ENCODE results near the gene ABO.
"Not testable (repeated sequence)": the region's sequence is repeated elsewhere in the genome, so short reads cannot be mapped to it uniquely, and the experiment has no call there.

Gene ABO

DNA sequence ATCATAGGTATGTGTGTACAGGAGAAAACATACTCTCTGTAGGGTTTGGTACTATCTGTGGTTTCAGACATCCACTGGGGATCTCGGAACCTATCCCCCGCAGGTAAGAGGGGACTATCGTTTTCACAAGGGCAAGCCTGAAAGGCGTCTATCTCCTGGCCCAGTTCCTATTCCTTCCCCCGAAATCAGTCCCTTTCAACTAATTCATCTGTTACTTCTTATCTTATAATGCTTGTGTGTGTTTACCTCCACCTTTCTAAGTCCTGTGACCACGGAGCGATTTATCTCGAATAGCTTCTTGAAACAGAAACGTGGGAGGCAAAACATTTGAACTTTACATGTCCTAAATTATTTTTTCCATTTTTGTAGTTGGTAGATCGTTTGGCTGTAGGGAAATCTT is 11.4 kb downstream of the ABO start:
- DNase-seq (ENCODE audit: low read depth), result no peak

- DNase-seq (ENCODE audit: low read depth), result no peak
Observed at GRCh38 chr9:133262226-133262625, 12.8 kb downstream of the ABO start.

- DNase-seq (ENCODE audit: low read depth), result no peak
Observed at GRCh38 chr9:133261753-133262120, 13.3 kb downstream of the ABO start.

DNA sequence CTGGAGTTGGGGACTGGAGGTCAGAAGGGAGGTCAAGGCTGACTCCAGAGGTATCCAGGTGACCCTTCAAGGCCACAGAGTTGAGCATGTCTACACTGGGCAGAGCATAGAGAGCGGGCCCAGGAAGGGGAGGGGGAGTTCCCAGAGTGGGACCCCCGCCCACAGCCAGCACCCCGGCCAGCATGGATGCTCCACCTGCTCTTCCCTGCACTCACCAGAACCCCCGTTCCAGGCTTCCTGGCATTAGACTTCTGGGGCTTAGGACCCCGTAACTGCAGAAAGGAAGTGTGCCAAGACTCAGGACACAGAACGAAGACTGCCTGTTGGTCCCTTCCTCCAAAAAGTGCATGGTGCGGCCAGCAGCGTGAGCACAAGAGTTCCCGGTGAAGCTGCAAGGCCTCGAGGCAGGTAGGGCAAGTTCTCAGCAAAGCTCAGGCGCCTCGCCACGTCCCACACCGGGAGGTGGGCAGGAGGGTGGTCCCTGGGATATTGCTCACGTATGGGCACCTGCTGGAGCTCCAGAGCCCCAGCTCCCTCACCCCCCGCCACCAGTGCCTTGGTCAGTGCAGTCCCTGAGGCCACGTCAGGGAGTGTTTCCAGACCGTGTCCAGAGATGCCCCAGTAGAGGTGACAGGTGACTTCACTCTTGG is 13.8 kb downstream of the ABO start:
- DNase-seq (ENCODE audit: low read depth), result no peak

DNA sequence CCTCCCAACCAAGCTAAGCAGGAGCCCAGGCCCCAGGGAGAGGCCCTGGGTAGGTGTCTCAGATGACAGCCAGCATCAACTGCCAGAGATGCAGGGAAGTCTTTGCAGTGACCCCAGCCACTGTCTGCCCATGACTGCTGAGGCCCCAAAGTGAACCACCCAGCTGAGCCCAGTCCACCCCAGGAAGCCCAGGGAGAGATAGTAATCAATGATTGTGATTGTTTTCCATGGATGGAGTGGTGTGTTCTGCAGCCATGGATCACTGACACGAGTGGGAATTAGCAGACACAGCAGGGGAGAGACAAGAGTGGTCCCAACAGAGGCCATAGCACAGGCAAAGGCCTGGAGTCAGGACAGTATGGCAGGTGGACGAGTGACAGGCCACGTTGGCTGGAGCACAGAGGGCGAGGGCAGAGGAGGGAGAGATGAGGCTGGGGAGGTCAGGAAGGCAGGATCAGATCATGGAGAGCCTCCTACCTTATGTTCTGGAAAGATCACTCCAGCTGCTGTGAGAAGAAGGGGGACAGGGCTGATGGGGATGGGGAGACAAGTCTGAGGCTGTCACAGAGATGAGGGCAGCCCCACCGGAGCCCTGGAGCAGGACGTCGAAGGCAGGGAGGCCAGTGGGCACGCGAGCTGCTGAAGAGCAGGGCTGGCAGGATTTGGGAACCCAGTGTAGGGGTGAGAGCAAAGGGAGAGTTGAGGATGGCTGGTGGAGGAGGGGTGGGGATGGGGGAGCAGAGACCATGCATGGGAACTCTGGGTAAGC is 14.5 kb downstream of the ABO start:
- DNase-seq (ENCODE audit: low read depth), result no peak

DNA sequence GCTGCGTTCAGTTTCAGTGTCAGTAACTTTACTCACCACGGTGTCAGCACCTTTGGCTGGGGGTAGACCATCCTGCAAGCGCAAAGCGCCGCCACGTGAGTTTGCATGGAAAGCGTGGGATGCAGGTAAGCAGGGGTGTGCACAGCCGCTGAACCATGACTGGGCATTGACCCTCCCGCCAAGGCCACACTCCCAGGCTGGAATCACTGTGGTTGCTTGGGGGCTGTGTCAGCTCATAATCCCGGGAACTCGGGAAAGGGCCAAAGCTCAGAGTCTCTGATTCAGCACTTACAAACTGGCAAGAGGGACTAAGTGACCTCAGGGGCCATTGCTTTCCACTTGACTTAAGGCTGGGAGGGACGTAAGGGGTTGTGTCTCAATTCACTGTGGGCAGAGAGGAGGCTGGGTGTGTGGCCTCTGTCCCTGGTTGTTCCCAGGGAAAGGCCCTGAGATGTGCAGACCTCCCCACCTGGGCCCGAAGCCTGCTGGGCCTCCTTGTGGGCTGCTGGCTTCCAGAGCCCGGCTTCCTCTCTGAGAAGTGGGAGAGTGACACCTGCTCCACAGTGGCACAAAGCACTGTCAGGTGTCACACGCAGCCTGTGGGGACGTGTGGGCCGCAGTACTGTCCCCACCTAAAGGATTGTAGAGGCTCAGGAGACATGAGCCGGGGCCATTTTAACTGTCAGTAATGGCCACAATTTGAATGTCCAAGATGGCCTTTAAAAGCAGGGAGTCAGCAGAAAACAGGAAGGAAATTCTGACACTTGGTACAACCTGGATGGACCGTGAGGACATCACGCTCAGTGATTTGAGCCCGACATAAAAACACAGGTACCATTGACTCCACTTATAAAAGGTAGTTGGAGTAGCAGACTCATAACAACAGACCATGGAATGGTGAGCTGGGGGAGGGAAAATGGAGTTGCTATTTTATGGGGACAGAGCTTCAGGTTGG is 16.7 kb downstream of the ABO start:
- DNase-seq (ENCODE audit: low read depth), result no peak

- DNase-seq (ENCODE audit: low read depth), result no peak
Observed at GRCh38 chr9:133257465-133257956, 17.5 kb downstream of the ABO start.

GRCh38 chr9:133256686-133257091 is 18.3 kb downstream of the ABO start:
- no peak for DNase-seq (ENCODE audit: low read depth)

DNA sequence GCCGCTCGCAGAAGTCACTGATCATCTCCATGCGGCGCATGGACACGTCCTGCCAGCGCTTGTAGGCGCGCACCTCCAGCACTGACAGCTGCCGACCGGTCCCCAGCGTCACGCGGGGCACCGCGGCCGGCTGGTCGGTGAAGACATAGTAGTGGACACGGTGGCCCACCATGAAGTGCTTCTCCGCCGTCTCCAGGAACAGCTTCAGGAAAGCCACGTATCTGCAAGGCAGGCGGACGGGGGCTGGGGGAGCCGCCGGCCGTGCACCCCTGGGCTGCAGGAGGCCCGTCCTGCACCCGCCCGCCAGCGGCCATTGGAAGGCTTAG is 18.9 kb downstream of the ABO start:
- DNase-seq (ENCODE audit: low read depth), result no peak

- DNase-seq (ENCODE audit: low read depth), result no peak
Observed at GRCh38 chr9:133255371-133256135, 19.4 kb downstream of the ABO start.

DNA sequence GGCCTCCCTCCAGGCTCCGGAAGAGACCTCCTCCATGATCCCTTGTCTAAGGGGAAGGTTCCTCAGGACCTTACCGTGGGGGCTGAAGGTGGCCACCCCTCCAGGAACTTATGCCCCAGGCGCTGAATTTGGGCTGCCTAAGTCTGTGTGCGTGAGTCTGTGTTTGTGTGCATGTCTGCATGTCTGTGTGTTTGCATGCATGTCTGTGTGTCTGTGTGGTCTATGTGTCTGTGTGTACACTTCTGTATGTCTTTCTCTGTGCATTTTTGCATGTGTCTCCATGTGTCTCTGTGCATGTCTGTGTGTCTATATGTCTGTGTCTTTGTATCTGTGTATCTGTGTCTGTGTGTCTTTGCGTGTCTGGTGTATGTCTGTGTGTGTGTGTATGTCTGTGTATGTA is 20.5 kb downstream of the ABO start:
- DNase-seq (ENCODE audit: low read depth), result no peak

DNA sequence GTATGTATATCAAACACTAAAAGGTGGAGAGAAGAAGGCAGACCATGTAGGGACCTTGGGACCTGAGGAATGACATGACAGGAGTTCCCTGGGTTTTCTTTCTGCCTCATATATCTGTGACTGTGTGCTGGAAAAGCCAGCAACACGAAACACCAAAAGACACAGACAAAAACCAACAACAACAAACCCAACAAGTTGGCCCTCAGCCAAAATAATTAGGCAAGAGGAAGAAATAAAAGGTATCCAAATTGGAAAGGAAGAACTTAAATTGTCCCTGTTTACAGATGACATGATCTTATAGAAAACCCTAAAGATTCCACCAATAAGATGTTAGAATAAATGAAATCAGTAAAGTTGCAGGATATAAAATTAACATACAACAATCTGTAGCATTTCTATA is 21.7 kb downstream of the ABO start:
- no peak for DNase-seq (ENCODE audit: low read depth)

- DNase-seq (ENCODE audit: low read depth), result no peak
Observed at GRCh38 chr9:133252301-133253020, 22.5 kb downstream of the ABO start.

DNA sequence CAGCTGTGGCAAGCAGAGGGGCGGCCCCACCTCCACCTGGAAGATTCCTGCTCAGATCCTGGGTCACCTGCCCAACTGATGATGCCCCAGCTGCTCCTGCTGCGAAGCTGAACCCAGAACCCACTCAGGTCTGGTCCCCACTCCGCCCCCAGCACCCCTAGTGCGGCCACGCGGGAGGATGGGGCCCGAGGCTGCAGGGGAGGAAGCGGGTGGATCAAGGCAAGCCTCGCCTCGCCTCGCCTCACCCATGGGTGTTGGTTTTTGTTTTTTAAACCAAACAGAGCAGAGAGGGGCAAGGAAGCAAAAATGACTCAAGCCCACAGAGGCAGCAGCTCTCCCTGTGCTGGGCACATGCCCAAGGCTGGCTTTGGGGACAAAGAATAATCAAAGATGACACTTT is 23.2 kb downstream of the ABO start:
- DNase-seq (ENCODE audit: low read depth), result no peak

- not testable (repeated sequence) for DNase-seq (ENCODE audit: low read depth)
Observed at GRCh38 chr9:133251221-133251620, 23.8 kb downstream of the ABO start.

GRCh38 chr9:133250741-133251170 is 24.2 kb downstream of the ABO start:
- DNase-seq (ENCODE audit: low read depth), result no peak

DNA sequence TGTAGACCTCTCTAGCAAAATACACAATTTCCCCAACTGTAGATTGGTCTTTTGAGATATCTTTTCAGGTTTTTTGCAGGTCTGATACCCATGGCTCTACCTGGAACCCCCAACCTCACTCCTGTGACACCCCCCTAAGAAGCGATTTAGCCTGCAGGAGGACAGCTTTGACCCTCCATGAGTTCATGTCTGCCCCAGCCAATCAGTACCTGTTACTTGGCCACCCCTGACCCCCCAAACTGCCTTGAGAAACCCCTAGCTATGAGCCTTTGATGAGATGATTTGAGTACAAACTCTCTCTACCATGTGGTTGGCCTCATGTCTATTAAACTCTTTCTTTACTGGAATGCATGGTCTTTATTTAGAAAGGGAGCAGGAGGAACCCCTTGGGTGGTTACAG is 25.7 kb downstream of the ABO start:
- no peak for DNase-seq (ENCODE audit: low read depth)

DNA sequence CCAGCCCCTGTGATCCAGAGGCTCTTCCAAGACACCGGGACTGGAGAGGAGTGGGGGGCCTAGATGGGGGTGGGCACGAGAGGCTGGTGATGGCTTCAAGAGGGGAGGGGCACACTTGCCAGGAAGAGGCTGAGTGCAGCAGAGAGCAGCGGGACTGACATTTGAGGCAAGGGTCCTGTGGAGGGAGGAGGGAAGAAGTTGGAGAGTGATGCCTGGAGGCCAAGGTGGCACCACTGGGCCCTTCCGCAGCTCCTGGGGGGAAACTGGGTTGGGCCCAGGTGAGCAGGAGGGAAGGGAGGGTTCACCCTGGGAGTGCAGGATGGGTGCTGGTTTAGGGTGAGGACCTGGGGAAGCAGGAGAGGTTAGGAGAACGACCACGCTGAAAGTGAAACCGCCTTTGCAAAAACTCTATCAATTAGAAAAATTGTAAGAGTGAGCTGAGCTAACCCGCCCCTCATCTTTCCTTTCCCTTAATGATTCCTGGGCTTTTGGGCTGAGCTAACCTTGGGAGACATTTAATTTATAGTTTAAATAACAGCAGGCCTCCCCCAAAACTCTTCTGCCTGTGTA is 26.2 kb downstream of the ABO start:
- no peak for DNase-seq (ENCODE audit: low read depth)

DNA sequence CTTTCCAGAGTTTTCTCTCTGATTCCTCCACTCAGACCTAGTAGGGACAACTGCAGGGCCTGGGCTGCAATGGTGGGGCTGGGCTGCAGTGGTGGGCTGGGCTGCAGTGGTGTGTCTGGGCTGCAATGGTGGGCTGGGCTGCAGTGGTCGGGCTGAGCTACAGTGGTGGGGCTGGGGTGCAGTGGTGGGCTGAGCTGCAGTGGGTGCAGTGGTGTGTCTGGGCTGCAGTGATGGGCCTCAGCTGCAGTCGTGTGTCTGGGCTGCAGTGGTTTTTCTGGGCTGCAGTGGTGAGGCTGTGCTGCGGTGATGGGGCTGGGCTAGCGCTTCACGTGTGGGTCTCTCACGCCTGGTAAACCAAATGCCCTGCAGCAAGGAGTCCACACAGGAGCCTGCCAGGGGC is 27.4 kb downstream of the ABO start:
- DNase-seq (ENCODE audit: low read depth), result no peak

DNA sequence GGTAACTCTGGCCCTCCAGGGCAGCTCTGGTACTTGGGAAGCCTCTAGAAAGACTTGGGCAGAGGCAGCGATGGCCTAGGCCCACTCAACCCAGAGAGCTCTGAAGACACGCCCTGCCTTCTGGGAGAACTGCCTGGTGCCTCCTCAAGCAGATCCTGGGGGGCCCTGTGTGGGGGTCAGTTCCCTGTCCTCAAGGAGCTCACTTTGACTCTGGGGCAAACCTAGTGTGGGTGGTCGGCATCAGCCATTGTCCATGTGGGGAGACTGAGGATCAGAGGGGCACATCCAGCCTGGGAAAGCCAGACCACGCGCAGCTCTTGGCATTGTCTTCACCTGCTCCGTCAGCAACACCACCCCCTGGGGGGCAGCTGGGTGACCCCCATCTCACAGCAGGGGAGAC is 28.0 kb downstream of the ABO start:
- DNase-seq (ENCODE audit: low read depth), result no peak

DNA sequence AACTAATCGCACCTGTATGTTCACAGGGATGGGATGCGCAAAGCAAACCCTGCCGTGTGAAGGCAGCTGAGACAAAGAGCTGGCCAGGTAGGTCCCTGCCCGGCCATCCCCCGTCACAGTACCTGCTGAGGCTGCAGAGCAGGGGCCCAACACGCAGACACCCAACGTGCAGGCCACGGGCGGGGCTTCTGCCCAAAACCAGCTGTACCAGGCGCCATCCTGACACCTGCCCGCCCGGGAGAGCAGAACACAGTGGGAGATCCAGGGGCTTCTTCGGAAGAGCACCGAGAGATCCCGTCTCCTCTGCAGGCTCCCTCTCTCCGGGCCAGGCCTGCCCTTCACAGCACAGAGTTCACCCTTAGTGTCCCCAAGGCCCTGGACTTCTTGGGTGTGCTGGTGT is 28.4 kb downstream of the ABO start:
- DNase-seq (ENCODE audit: low read depth), result no peak
